Activated B cell treated with CpG ODN at 0.5 μM for 24 hours (primary cell): ENCODE data around the gene KRTAP3-1. TPM values are rescaled to one million over a fixed set of nuclear protein-coding genes. Genes with fewer than 3 reads are reported as not detected.
"Not testable (repeated sequence)": the region's sequence is repeated elsewhere in the genome, so short reads cannot be mapped to it uniquely, and the experiment has no call there.

ENCODE experiments used
- ATAC-seq: fragments of 200-7000 bp; cut with Tn5 transposase; one replicate; pipeline ENCODE4 v1.10.0; 2021; ENCODE audit warnings: low read depth, mild to moderate bottlenecking, moderate library complexity
- CTCF ChIA-PET: fragments of 350-600 bp; sonication (Branson Sonifier 250); formaldehyde crosslinking; loops from one replicate; lab custom pipeline; 2021; ENCODE audit warnings: antibody characterized with exemption; lab: Charles Lee
- POLR2A ChIA-PET: fragments of 350-600 bp; sonication (Branson Sonifier 250); formaldehyde crosslinking; loops from one replicate; lab custom pipeline; 2021; ENCODE audit warnings: antibody characterized with exemption; lab: Charles Lee
- DNase-seq: peaks from one replicate; pipeline ENCODE4 v3.0.0; 2022
- H3K27ac Mint-ChIP-seq: one replicate; pipeline ENCODE4 v1.8.0; 2020; ENCODE audit warnings: mixed read lengths
- H3K27me3 Mint-ChIP-seq: one replicate; pipeline ENCODE4 v1.8.0; 2021; ENCODE audit warnings: mixed read lengths
- H3K36me3 Mint-ChIP-seq: one replicate; pipeline ENCODE4 v1.8.0; 2021; ENCODE audit warnings: low read depth, mixed read lengths
- H3K4me1 Mint-ChIP-seq: one replicate; pipeline ENCODE4 v1.8.0; 2021; ENCODE audit warnings: mixed read lengths
- H3K4me3 Mint-ChIP-seq: one replicate; pipeline ENCODE4 v1.8.0; 2020; ENCODE audit warnings: mild to moderate bottlenecking, mixed read lengths
- H3K9me3 Mint-ChIP-seq: one replicate; pipeline ENCODE4 v1.8.0; 2020; ENCODE audit warnings: mixed read lengths
- intact Hi-C: fragments of 100-400 bp; cut with micrococcal nuclease; formaldehyde crosslinking; loops from one replicate; pipeline ENCODE4 v1.15.1; 2024
- total RNA-seq: library from RNA; stranded (reverse); gene quantifications from 2 replicates; pipeline ENCODE4 v1.2.3, GENCODE V29; 2022
- TF ChIP-seq, protein P1 (sequence below): fragments of 200-600 bp; IDR thresholded peaks from one replicate; pipeline ENCODE4 v1.8.0; 2022; ENCODE audit warnings: antibody characterized with exemption, mild to moderate bottlenecking

KRTAP3-1 gene
- not detected in 2 replicates for total RNA-seq

DNA sequence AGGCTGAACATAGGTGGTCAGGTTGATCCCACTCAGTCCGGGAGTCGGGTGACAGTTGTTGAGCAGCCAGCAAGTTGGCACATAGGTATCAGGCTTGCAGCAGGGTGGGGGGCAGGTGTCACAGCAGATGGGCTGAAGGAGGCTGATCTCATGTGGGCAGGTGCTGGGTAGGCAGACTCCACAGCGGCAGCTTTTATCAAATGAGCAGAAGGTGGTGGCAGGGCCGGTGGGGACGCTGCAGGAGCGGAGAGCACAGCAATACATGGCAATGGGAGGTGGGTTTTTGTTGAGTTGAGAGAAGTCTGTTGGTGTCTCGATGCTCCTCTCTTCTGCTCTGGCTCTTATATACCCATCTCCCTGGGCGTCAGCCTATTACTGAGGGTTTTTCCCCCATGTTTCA, at the start of gene KRTAP3-1:
Gene KRTAP3-1 (minus strand): TSS at position 318 of the 400 bp plus-strand sequence. CDS start 54 bp downstream, at position 264.
- H3K36me3 Mint-ChIP-seq, result no peaks in the 10 kb centered on the region
- TF ChIP-seq, protein P1, sequence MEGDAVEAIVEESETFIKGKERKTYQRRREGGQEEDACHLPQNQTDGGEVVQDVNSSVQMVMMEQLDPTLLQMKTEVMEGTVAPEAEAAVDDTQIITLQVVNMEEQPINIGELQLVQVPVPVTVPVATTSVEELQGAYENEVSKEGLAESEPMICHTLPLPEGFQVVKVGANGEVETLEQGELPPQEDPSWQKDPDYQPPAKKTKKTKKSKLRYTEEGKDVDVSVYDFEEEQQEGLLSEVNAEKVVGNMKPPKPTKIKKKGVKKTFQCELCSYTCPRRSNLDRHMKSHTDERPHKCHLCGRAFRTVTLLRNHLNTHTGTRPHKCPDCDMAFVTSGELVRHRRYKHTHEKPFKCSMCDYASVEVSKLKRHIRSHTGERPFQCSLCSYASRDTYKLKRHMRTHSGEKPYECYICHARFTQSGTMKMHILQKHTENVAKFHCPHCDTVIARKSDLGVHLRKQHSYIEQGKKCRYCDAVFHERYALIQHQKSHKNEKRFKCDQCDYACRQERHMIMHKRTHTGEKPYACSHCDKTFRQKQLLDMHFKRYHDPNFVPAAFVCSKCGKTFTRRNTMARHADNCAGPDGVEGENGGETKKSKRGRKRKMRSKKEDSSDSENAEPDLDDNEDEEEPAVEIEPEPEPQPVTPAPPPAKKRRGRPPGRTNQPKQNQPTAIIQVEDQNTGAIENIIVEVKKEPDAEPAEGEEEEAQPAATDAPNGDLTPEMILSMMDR, result no peak
- no peak within 1 kb of the TSS for H3K4me3 Mint-ChIP-seq
- DNase-seq, result no peak
- H3K27me3 Mint-ChIP-seq, result peaks cover 14% of the 10 kb centered on the region
- H3K27ac Mint-ChIP-seq, result no peak within 1 kb of the TSS
- intact Hi-C loops, result no loop called here
- ChIA-PET POLR2A (no interaction called here), CTCF (no interaction called here)
- no peaks in the 10 kb centered on the region for H3K9me3 Mint-ChIP-seq
- ATAC-seq, result no peak
- no peaks in the 10 kb centered on the region for H3K4me1 Mint-ChIP-seq

- H3K4me1 Mint-ChIP-seq, result no peaks in the 10 kb centered on the region
- CTCF ChIA-PET, result no interaction called here
- DNase-seq (no peak), ATAC-seq (no peak)
- H3K27me3 Mint-ChIP-seq, result peaks cover 47% of the 10 kb centered on the region
- no peak overlapping the region for H3K27ac Mint-ChIP-seq
- H3K4me3 Mint-ChIP-seq, result no peak overlapping the region
- no peaks in the 10 kb centered on the region for H3K36me3 Mint-ChIP-seq
- TF ChIP-seq, protein P1, result no peak
- intact Hi-C loops, result no loop called here
- peaks cover 11% of the 10 kb centered on the region for H3K9me3 Mint-ChIP-seq
- POLR2A ChIA-PET, result no interaction called here
These were observed 48.6 kb upstream of the KRTAP3-1 start for GRCh38 chr17:41057547-41057946.

DNA sequence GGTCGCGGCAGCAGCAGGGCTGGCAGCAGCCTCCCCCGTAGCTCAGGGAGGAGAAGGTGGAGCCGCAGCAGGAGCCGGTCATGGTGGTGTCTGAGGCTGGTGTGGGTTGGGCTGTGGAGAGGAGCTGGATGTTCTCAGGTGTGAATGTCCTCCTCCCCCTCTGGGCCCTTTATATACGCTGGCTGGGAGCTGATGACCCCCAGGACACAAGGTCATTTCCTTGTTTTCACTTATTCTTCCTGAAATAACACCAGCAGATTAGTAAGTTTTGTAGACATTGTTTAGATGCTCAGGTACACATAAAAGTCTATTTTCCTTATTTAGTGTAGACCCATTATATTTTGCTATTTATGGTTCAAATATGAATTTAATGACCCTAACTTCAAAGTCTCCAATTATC, 46.2 kb upstream of the KRTAP3-1 start, which contains the start of gene KRTAP2-2:
Gene KRTAP2-2 (minus strand): TSS at position 101 of the 400 bp plus-strand sequence. CDS start 19 bp downstream, at position 82.
- H3K27ac Mint-ChIP-seq, intact Hi-C loops, H3K4me3 Mint-ChIP-seq, CTCF ChIA-PET, ATAC-seq, H3K4me1 Mint-ChIP-seq, DNase-seq, H3K36me3 Mint-ChIP-seq, POLR2A ChIA-PET: not testable (repeated sequence)
- H3K27me3 Mint-ChIP-seq, result peaks cover 41% of the 10 kb centered on the region
- peaks cover 11% of the 10 kb centered on the region for H3K9me3 Mint-ChIP-seq

DNA sequence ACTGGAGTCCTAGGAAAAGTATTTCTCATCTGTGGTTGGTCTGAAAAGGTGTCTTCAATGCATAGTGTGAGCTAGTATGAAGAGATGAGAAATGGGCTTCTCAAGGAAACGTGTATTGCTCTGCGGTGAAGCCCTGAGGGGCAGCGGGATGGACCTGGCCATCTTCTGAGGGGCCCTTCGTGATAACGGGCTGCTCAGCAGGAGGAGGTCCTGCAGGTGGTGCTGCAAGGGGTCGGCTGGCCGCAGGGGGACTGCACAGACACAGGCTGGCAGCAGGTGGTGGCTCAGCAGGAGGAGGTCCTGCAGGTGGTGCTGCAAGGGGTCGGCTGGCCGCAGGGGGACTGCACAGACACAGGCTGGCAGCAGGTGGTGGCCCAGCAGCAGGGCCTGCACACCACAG, 45.6 kb upstream of the KRTAP3-1 start:
- H3K36me3 Mint-ChIP-seq, H3K4me3 Mint-ChIP-seq, ATAC-seq, POLR2A ChIA-PET, CTCF ChIA-PET, intact Hi-C loops, DNase-seq, H3K4me1 Mint-ChIP-seq, H3K27ac Mint-ChIP-seq: not testable (repeated sequence)
- Mint-ChIP-seq H3K9me3 (peaks cover 11% of the 10 kb centered on the region), H3K27me3 (peaks cover 38% of the 10 kb centered on the region)

- peaks cover 34% of the 10 kb centered on the region for H3K27me3 Mint-ChIP-seq
- intact Hi-C loops, result no loop called here
- no peak overlapping the region for H3K4me3 Mint-ChIP-seq
- POLR2A ChIA-PET, result no interaction called here
- TF ChIP-seq, protein P1, result no peak
- H3K27ac Mint-ChIP-seq, result no peak overlapping the region
- DNase-seq (no peak), ATAC-seq (no peak)
- no peaks in the 10 kb centered on the region for H3K4me1 Mint-ChIP-seq
- CTCF ChIA-PET, result no interaction called here
- H3K36me3 Mint-ChIP-seq, result no peaks in the 10 kb centered on the region
- peaks cover 11% of the 10 kb centered on the region for H3K9me3 Mint-ChIP-seq
These were observed 45.1 kb upstream of the KRTAP3-1 start for GRCh38 chr17:41054025-41054424.

GRCh38 chr17:41052566-41052965, 43.6 kb upstream of the KRTAP3-1 start:
- Mint-ChIP-seq H3K36me3 (no peaks in the 10 kb centered on the region), H3K4me1 (no peaks in the 10 kb centered on the region), H3K27me3 (peaks cover 30% of the 10 kb centered on the region), H3K9me3 (peaks cover 9% of the 10 kb centered on the region), H3K4me3 (no peak overlapping the region), H3K27ac (no peak overlapping the region)
- DNase-seq, result no peak
- intact Hi-C loops, result no loop called here
- TF ChIP-seq, protein P1, result no peak
- ChIA-PET POLR2A (no interaction called here), CTCF (no interaction called here)
- ATAC-seq, result no peak
